ENCODE results near the gene PLEKHG4.

The PLEKHG4 gene

GRCh38 chr16:67246081-67246755, 33.1 kb upstream of the PLEKHG4 start:
- DNase-seq (ENCODE audit: low spot score), result no peak

- DNase-seq (ENCODE audit: low spot score), result peak; percentile 42
These were observed 32.6 kb upstream of the PLEKHG4 start for GRCh38 chr16:67246756-67247191.

GRCh38 chr16:67247192-67248072, 31.9 kb upstream of the PLEKHG4 start, which contains the start of gene FHOD1:
Gene FHOD1 (minus strand): TSS chr16:67247481. CDS start chr16:67247410, 71 bp downstream.
- peak; percentile 97 for DNase-seq (ENCODE audit: low spot score)

GRCh38 chr16:67248073-67248400, 31.3 kb upstream of the PLEKHG4 start:
- no peak for DNase-seq (ENCODE audit: low spot score)

- no peak for DNase-seq (ENCODE audit: low spot score)
These were observed 30.7 kb upstream of the PLEKHG4 start, which contains the start of gene SLC9A5 for GRCh38 chr16:67248401-67249177. Gene SLC9A5 (plus strand): TSS chr16:67248979. CDS start chr16:67249015, 36 bp downstream.

GRCh38 chr16:67249178-67250044, 29.9 kb upstream of the PLEKHG4 start:
- no peak for DNase-seq (ENCODE audit: low spot score)

GRCh38 chr16:67250045-67250327, 29.3 kb upstream of the PLEKHG4 start:
- no peak for DNase-seq (ENCODE audit: low spot score)

GRCh38 chr16:67252609-67253497, 26.5 kb upstream of the PLEKHG4 start:
- DNase-seq (ENCODE audit: low spot score), result no peak

GRCh38 chr16:67254801-67255552, 24.4 kb upstream of the PLEKHG4 start:
- no peak for DNase-seq (ENCODE audit: low spot score)

- no peak for DNase-seq (ENCODE audit: low spot score)
These were observed 23.6 kb upstream of the PLEKHG4 start for GRCh38 chr16:67255553-67256221.

- DNase-seq (ENCODE audit: low spot score), result no peak
These were observed 22.6 kb upstream of the PLEKHG4 start for GRCh38 chr16:67256701-67257230.

GRCh38 chr16:67257486-67258160, 21.7 kb upstream of the PLEKHG4 start:
- no peak for DNase-seq (ENCODE audit: low spot score)

- DNase-seq (ENCODE audit: low spot score), result no peak
These were observed 21.0 kb upstream of the PLEKHG4 start for GRCh38 chr16:67258161-67258835.

- no peak for DNase-seq (ENCODE audit: low spot score)
These were observed 19.6 kb upstream of the PLEKHG4 start for GRCh38 chr16:67259705-67260104.

- no peak for DNase-seq (ENCODE audit: low spot score)
These were observed 18.8 kb upstream of the PLEKHG4 start for GRCh38 chr16:67260426-67261063.

GRCh38 chr16:67263201-67263600, 16.1 kb upstream of the PLEKHG4 start:
- no peak for DNase-seq (ENCODE audit: low spot score)

GRCh38 chr16:67264277-67264676, 15.1 kb upstream of the PLEKHG4 start:
- no peak for DNase-seq (ENCODE audit: low spot score)
